ENCODE data around the gene SIRT3.

DNA sequence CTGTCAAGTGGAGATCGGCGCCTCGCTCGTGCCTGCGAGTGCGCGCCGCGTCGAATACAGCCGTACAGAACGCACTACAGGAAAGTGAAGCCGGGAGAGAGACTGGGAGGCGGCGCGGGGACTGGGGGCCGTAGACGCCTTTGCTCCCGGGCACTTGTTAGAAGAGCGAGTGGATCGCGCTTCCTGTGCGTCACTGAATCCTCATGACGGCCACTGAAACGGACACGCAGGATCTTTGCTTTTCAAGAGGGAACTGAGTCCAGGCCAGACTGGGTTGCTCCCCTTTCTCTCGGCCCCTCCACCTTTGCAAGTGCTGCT, 28.3 kb downstream of the SIRT3 start:
- TF ChIP-seq EZH2 (IDR thresholded peaks at IDR 0.05; ENCODE audit: borderline replicate concordance, low read depth, low read length, poor library complexity, severe bottlenecking), result no peak
- no peak for TF ChIP-seq CTCF (conservative IDR thresholded peaks at IDR 0.05; ENCODE audit: low read depth, low read length)
